HEK293 (cell line): ENCODE data around the gene STK36.

ENCODE experiments used
- CTCF ChIA-PET: fragments of 350-600 bp; formaldehyde crosslinking; extraction: SDS; loops from one replicate; lab custom pipeline; 2021; ENCODE audit warnings: antibody characterized with exemption; lab: Yijun Ruan, JAX
- POLR2A ChIA-PET: fragments of 300-600 bp; formaldehyde crosslinking; extraction: SDS; loops from one replicate; lab custom pipeline; 2020; ENCODE audit warnings: antibody characterized with exemption, inconsistent platforms; lab: Yijun Ruan, JAX
- H3K27ac ChIP-seq: fragments of 200-500 bp; sonication (Bioruptor generic); 2 replicates; pipeline ENCODE4 v1.5.1; 2014; ENCODE audit warnings: low read depth, low read length, control low read depth, inconsistent platforms; ENCODE audit errors: extremely low read depth
- H3K36me3 ChIP-seq, 2 experiments: fragments of 200-500 bp in 1 of 2; sonication (Bioruptor generic) in 1 of 2; 1 replicate in 1 of 2; 2 replicates in 1 of 2; pipeline ENCODE4 v1.5.1; 2014 to 2017; ENCODE audit warnings: inconsistent platforms in 2 of 2, low read length in 2 of 2; ENCODE audit not compliant: control insufficient read depth in 2 of 2, insufficient read depth in 1 of 2
- H3K4me1 ChIP-seq: fragments of 200-500 bp; sonication (Bioruptor generic); 2 replicates; pipeline ENCODE4 v1.5.1; 2014; ENCODE audit warnings: mild to moderate bottlenecking, low read length, inconsistent platforms; ENCODE audit not compliant: control insufficient read depth, insufficient read depth
- H3K4me3 ChIP-seq: 2 replicates; pipeline ENCODE4 v1.5.1; 2011; ENCODE audit warnings: low read depth, mild to moderate bottlenecking, control low read depth, low read length, moderate library complexity
- H3K9me3 ChIP-seq: fragments of 200-500 bp; sonication (Bioruptor generic); 2 replicates; pipeline ENCODE4 v1.5.1; 2014; ENCODE audit warnings: low read depth, low read length, inconsistent platforms; ENCODE audit not compliant: control insufficient read depth, insufficient read depth
- AEBP2 ChIP-seq: fragments of 450-650 bp; formaldehyde crosslinking; IDR thresholded peaks from 2 replicates; pipeline ENCODE4 v1.5.1; 2016; ENCODE audit warnings: missing biosample characterization, missing genetic modification characterization, borderline replicate concordance
- HOXD13 ChIP-seq: sonication (generic); formaldehyde crosslinking; IDR thresholded peaks from 2 replicates; pipeline ENCODE4 v1.8.0; 2022; ENCODE audit warnings: missing genetic modification reagents, borderline replicate concordance
- MZF1 ChIP-seq: fragments of 450-650 bp; formaldehyde crosslinking; IDR thresholded peaks from 2 replicates; pipeline ENCODE4 v1.5.1; 2017; ENCODE audit warnings: missing biosample characterization, missing genetic modification characterization, borderline replicate concordance
- OSR2 ChIP-seq: fragments of 450-650 bp; formaldehyde crosslinking; IDR thresholded peaks from 2 replicates; pipeline ENCODE4 v1.5.1; 2016; ENCODE audit warnings: missing biosample characterization, missing genetic modification characterization
- PRDM1 ChIP-seq: fragments of 450-650 bp; formaldehyde crosslinking; IDR thresholded peaks from 2 replicates; pipeline ENCODE4; 2016; ENCODE audit warnings: missing biosample characterization, missing genetic modification characterization
- ZBTB10 ChIP-seq: fragments of 450-650 bp; formaldehyde crosslinking; IDR thresholded peaks from 2 replicates; pipeline ENCODE4 v1.5.1; 2016; ENCODE audit warnings: missing biosample characterization, missing genetic modification characterization
- ZBTB17 ChIP-seq: fragments of 450-650 bp; formaldehyde crosslinking; IDR thresholded peaks from 2 replicates; pipeline ENCODE4 v1.5.1; 2016; ENCODE audit warnings: missing biosample characterization, missing genetic modification characterization
- ZNF114 ChIP-seq: fragments of 450-650 bp; formaldehyde crosslinking; IDR thresholded peaks from 2 replicates; pipeline ENCODE4 v1.5.0; 2017; ENCODE audit warnings: missing biosample characterization, missing genetic modification characterization
- ZNF155 ChIP-seq: fragments of 450-650 bp; formaldehyde crosslinking; IDR thresholded peaks from 2 replicates; pipeline ENCODE4 v1.5.1; 2016; ENCODE audit warnings: missing biosample characterization, missing genetic modification characterization
- ZNF24 ChIP-seq: fragments of 450-650 bp; formaldehyde crosslinking; IDR thresholded peaks from 2 replicates; pipeline ENCODE4 v1.5.1; 2016; ENCODE audit warnings: missing biosample characterization, missing genetic modification characterization
- ZNF302 ChIP-seq: fragments of 450-650 bp; formaldehyde crosslinking; IDR thresholded peaks from 2 replicates; pipeline ENCODE4 v1.5.1; 2016; ENCODE audit warnings: missing biosample characterization, missing genetic modification characterization, low read depth
- ZNF48 ChIP-seq: fragments of 450-650 bp; formaldehyde crosslinking; IDR thresholded peaks from 2 replicates; pipeline ENCODE4 v1.5.1; 2016; ENCODE audit warnings: missing biosample characterization, missing genetic modification characterization
- ZNF501 ChIP-seq: fragments of 450-650 bp; formaldehyde crosslinking; IDR thresholded peaks from 2 replicates; pipeline ENCODE4 v1.5.1; 2016; ENCODE audit warnings: missing biosample characterization, missing genetic modification characterization
- ZNF529 ChIP-seq: fragments of 450-650 bp; formaldehyde crosslinking; IDR thresholded peaks from 2 replicates; pipeline ENCODE4 v1.5.1; 2017; ENCODE audit warnings: missing genetic modification characterization, missing biosample characterization; ENCODE audit not compliant: insufficient replicate concordance
- ZNF558 ChIP-seq: fragments of 450-650 bp; formaldehyde crosslinking; IDR thresholded peaks from 2 replicates; pipeline ENCODE4 v1.5.1; 2016; ENCODE audit warnings: missing biosample characterization, missing genetic modification characterization
- ZNF580 ChIP-seq: fragments of 450-650 bp; formaldehyde crosslinking; IDR thresholded peaks from 2 replicates; pipeline ENCODE4 v1.5.1; 2016; ENCODE audit warnings: missing biosample characterization, missing genetic modification characterization
- ZNF664 ChIP-seq: fragments of 450-650 bp; formaldehyde crosslinking; IDR thresholded peaks from 2 replicates; pipeline ENCODE4 v1.5.1; 2016; ENCODE audit warnings: missing biosample characterization, missing genetic modification characterization
- ZNF747 ChIP-seq: fragments of 450-650 bp; formaldehyde crosslinking; IDR thresholded peaks from 2 replicates; pipeline ENCODE4 v1.5.1; 2016; ENCODE audit warnings: missing biosample characterization, missing genetic modification characterization
- ZNF830 ChIP-seq: fragments of 450-650 bp; IDR thresholded peaks from 2 replicates; pipeline ENCODE4 v1.5.0; 2018; ENCODE audit warnings: missing biosample characterization, missing genetic modification characterization, low read depth, mild to moderate bottlenecking, moderate library complexity
- ZNF843 ChIP-seq: fragments of 450-650 bp; formaldehyde crosslinking; IDR thresholded peaks from 2 replicates; pipeline ENCODE4 v1.5.1; 2016; ENCODE audit warnings: missing biosample characterization, missing genetic modification characterization
- ZSCAN30 ChIP-seq: fragments of 450-650 bp; IDR thresholded peaks from 2 replicates; pipeline ENCODE4 v1.5.1; 2018; ENCODE audit warnings: missing biosample characterization, mild to moderate bottlenecking, missing genetic modification characterization, moderate library complexity
- TF ChIP-seq, protein P1 (sequence below): fragments of 450-650 bp; formaldehyde crosslinking; IDR thresholded peaks from 2 replicates; pipeline ENCODE4 v1.5.1; 2016; ENCODE audit warnings: missing biosample characterization, missing genetic modification characterization
- TF ChIP-seq, protein P2 (sequence below): fragments of 450-650 bp; IDR thresholded peaks from 2 replicates; pipeline ENCODE4 v1.5.1; 2018; ENCODE audit warnings: missing biosample characterization, missing genetic modification characterization
- TF ChIP-seq, protein P3 (sequence below): fragments of 450-650 bp; formaldehyde crosslinking; IDR thresholded peaks from 2 replicates; pipeline ENCODE4 v1.5.1; 2017; ENCODE audit warnings: missing biosample characterization, missing genetic modification characterization

The STK36 gene

GRCh38 chr2:218623366-218623705 lies 48.5 kb upstream of the STK36 start:
- no peaks in the 10 kb centered on the region for H3K9me3 ChIP-seq
- H3K27ac ChIP-seq = no peak overlapping the region
- CTCF ChIA-PET = no interaction called here
- H3K4me1 ChIP-seq = no peaks in the 10 kb centered on the region
- TF ChIP-seq ZNF501 (tag by site-specific recombination) (no peak), HOXD13 (CRISPR knock-in tag) (no peak), ZNF830 (tag by site-specific recombination) (no peak), ZNF580 (tag by site-specific recombination) (no peak), ZNF302 (no peak), ZBTB10 (tag by site-specific recombination) (no peak), ZNF114 (no peak)
- TF ChIP-seq, protein P1, sequence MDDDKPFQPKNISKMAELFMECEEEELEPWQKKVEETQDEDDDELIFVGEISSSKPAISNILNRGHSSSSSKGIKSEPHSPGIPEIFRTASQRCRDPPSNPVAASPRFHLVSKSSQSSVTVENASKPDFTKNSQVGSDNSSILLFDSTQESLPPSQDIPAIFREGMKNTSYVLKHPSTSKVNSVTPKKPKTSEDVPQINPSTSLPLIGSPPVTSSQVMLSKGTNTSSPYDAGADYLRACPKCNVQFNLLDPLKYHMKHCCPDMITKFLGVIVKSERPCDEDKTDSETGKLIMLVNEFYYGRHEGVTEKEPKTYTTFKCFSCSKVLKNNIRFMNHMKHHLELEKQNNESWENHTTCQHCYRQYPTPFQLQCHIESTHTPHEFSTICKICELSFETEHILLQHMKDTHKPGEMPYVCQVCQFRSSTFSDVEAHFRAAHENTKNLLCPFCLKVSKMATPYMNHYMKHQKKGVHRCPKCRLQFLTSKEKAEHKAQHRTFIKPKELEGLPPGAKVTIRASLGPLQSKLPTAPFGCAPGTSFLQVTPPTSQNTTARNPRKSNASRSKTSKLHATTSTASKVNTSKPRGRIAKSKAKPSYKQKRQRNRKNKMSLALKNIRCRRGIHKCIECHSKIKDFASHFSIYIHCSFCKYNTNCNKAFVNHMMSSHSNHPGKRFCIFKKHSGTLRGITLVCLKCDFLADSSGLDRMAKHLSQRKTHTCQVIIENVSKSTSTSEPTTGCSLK (tag by site-specific recombination) = no peak
- TF ChIP-seq, protein P2, sequence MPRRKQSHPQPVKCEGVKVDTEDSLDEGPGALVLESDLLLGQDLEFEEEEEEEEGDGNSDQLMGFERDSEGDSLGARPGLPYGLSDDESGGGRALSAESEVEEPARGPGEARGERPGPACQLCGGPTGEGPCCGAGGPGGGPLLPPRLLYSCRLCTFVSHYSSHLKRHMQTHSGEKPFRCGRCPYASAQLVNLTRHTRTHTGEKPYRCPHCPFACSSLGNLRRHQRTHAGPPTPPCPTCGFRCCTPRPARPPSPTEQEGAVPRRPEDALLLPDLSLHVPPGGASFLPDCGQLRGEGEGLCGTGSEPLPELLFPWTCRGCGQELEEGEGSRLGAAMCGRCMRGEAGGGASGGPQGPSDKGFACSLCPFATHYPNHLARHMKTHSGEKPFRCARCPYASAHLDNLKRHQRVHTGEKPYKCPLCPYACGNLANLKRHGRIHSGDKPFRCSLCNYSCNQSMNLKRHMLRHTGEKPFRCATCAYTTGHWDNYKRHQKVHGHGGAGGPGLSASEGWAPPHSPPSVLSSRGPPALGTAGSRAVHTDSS (tag by site-specific recombination) = no peak
- H3K36me3 ChIP-seq = no peaks in the 10 kb centered on the region
- POLR2A ChIA-PET = no interaction called here
- no peak overlapping the region for H3K4me3 ChIP-seq

- H3K4me1 ChIP-seq = no peaks in the 10 kb centered on the region
- POLR2A ChIA-PET = no interaction called here
- TF ChIP-seq ZNF155 (tag by site-specific recombination) = no peak
- no peak for TF ChIP-seq AEBP2 (tag by site-specific recombination)
- no peak for TF ChIP-seq ZNF747 (tag by site-specific recombination)
- no peak for TF ChIP-seq ZNF24 (tag by site-specific recombination)
- no peak overlapping the region for H3K4me3 ChIP-seq
- no peaks in the 10 kb centered on the region for H3K9me3 ChIP-seq
- H3K36me3 ChIP-seq = no peaks in the 10 kb centered on the region
- CTCF ChIA-PET = interaction anchor here (0.6 kb wide), 1 partner anchor 49 kb away, joined by 3 read pairs; no protein-coding TSS in a partner anchor
- H3K27ac ChIP-seq = no peak overlapping the region
These were observed 45.5 kb upstream of the STK36 start for GRCh38 chr2:218626369-218626768.

GRCh38 chr2:218627939-218628338 lies 43.9 kb upstream of the STK36 start:
- POLR2A ChIA-PET = no interaction called here
- TF ChIP-seq ZNF558 (tag by site-specific recombination) = no peak
- TF ChIP-seq, protein P3, sequence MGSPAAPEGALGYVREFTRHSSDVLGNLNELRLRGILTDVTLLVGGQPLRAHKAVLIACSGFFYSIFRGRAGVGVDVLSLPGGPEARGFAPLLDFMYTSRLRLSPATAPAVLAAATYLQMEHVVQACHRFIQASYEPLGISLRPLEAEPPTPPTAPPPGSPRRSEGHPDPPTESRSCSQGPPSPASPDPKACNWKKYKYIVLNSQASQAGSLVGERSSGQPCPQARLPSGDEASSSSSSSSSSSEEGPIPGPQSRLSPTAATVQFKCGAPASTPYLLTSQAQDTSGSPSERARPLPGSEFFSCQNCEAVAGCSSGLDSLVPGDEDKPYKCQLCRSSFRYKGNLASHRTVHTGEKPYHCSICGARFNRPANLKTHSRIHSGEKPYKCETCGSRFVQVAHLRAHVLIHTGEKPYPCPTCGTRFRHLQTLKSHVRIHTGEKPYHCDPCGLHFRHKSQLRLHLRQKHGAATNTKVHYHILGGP (tag by site-specific recombination) = no peak
- TF ChIP-seq ZBTB17 (tag by site-specific recombination) = no peak
- TF ChIP-seq PRDM1 (tag by site-specific recombination) = no peak
- TF ChIP-seq OSR2 (tag by site-specific recombination) = no peak
- no peak for TF ChIP-seq ZNF664 (tag by site-specific recombination)
- TF ChIP-seq ZNF843 (tag by site-specific recombination) = no peak
- no peak for TF ChIP-seq ZNF529 (tag by site-specific recombination)
- TF ChIP-seq ZSCAN30 (tag by site-specific recombination) = no peak
- TF ChIP-seq ZNF48 (tag by site-specific recombination) = no peak
- TF ChIP-seq MZF1 = no peak

More at GRCh38 chr2:218627939-218628338, 43.9 kb upstream of the STK36 start:
- CTCF ChIA-PET = interaction anchor here (0.6 to 1.9 kb wide), 5 partner anchors 9 to 882 kb away, joined by 3 to 5 read pairs (median 3); no protein-coding TSS in a partner anchor
- H3K9me3 ChIP-seq = no peaks in the 10 kb centered on the region
- no peak overlapping the region for H3K4me3 ChIP-seq
- H3K4me1 ChIP-seq = no peaks in the 10 kb centered on the region
- H3K27ac ChIP-seq = no peak overlapping the region
- no peaks in the 10 kb centered on the region for H3K36me3 ChIP-seq
